Keratinocyte (primary cell): Measurements from ENCODE around the gene COPS3. TPM values are rescaled to one million over a fixed set of nuclear protein-coding genes. Genes with fewer than 3 reads are reported as not detected.

Experiments used
- DNase-seq: peaks from one replicate; pipeline ENCODE4 v3.0.0-alpha.2; 2011; ENCODE audit warnings: low read depth, missing footprints, low spot score
- FAIRE-seq: peaks from 2 replicates; lab custom pipeline; 2011; peaks lifted over from hg19 to GRCh38; lab: Jason Lieb, UNC
- H2AFZ ChIP-seq: 2 replicates; pipeline ENCODE4 v1.6.0; 2012; ENCODE audit warnings: low read length, control low read depth, inconsistent platforms; ENCODE audit not compliant: control insufficient read depth
- H3K27ac ChIP-seq: 2 replicates; pipeline ENCODE4 v1.5.1; 2011; ENCODE audit warnings: low read length; ENCODE audit not compliant: control insufficient read depth, insufficient read depth
- H3K27me3 ChIP-seq: 3 replicates; pipeline ENCODE4 v1.6.0; 2011; ENCODE audit warnings: low read length; ENCODE audit not compliant: control insufficient read depth, insufficient read depth; ENCODE audit errors: extremely low read depth
- H3K36me3 ChIP-seq, 2 experiments: 2 replicates in 1 of 2; 3 replicates in 1 of 2; pipeline ENCODE4 v1.5.1; 2011; ENCODE audit warnings: low read length in 2 of 2, mild to moderate bottlenecking in 1 of 2; ENCODE audit not compliant: control insufficient read depth in 2 of 2, insufficient read depth in 2 of 2; ENCODE audit errors: extremely low read depth in 1 of 2
- H3K4me1 ChIP-seq: 3 replicates; pipeline ENCODE4 v1.5.1; 2011; ENCODE audit warnings: low read length; ENCODE audit not compliant: control insufficient read depth, insufficient read depth; ENCODE audit errors: extremely low read depth
- H3K4me2 ChIP-seq: 3 replicates; pipeline ENCODE4 v1.6.0; 2011; ENCODE audit warnings: low read depth, low read length; ENCODE audit not compliant: control insufficient read depth, insufficient read depth; ENCODE audit errors: extremely low read depth
- H3K4me3 ChIP-seq, 3 experiments: fragments of 200-600 bp in 1 of 3; sonication (generic) in 1 of 3; 2 replicates in 2 of 3; 3 replicates in 1 of 3; pipeline ENCODE4 v1.5.1; 2011 to 2016; ENCODE audit warnings: low read length in 3 of 3, mild to moderate bottlenecking in 3 of 3, control low read depth in 2 of 3, inconsistent platforms in 1 of 3, low read depth in 1 of 3, mixed read lengths in 1 of 3, mixed run types in 1 of 3, moderate library complexity in 1 of 3; ENCODE audit not compliant: control insufficient read depth in 2 of 3, insufficient read depth in 2 of 3; ENCODE audit errors: extremely low read depth in 1 of 3
- H3K79me2 ChIP-seq: 2 replicates; pipeline ENCODE4 v1.6.0; 2012; ENCODE audit warnings: low read length; ENCODE audit not compliant: control insufficient read depth, insufficient read depth
- H3K9ac ChIP-seq: 3 replicates; pipeline ENCODE4 v1.6.0; 2011; ENCODE audit warnings: low read length; ENCODE audit not compliant: control insufficient read depth, insufficient read depth; ENCODE audit errors: extremely low read depth
- H3K9me1 ChIP-seq: 3 replicates; pipeline ENCODE4 v1.6.0; 2011; ENCODE audit warnings: low read length; ENCODE audit not compliant: control insufficient read depth, insufficient read depth; ENCODE audit errors: extremely low read depth
- H3K9me3 ChIP-seq: 2 replicates; pipeline ENCODE4 v1.5.1; 2012; ENCODE audit warnings: low read depth, low read length; ENCODE audit not compliant: control insufficient read depth
- H4K20me1 ChIP-seq: 3 replicates; pipeline ENCODE4 v1.6.0; 2011; ENCODE audit warnings: low read length; ENCODE audit not compliant: control insufficient read depth, insufficient read depth; ENCODE audit errors: extremely low read depth
- EZH2 ChIP-seq: IDR thresholded peaks from one replicate; pipeline ENCODE4 v1.6.1; 2012; ENCODE audit warnings: inconsistent platforms, mild to moderate bottlenecking, low read length, moderate library complexity
- dilution Hi-C: fragments of 300-500 bp; cut with MboI; formaldehyde crosslinking; loops from one replicate; pipeline ENCODE4 v1.7.0; 2020; ENCODE audit warnings: low sequenced_read_pairs; ENCODE audit not compliant: extremely low pct_ligation_motif_present
- polyA plus RNA-seq, 5 experiments: library from polyadenylated mRNA; depleted of rRNA in 3 of 5; stranded (reverse) in 3 of 5; stranded (forward) in 1 of 5; unstranded in 1 of 5; fragments of >200 nt; gene quantifications; 1 replicate in 1 of 5; 2 replicates in 3 of 5; 3 replicates in 1 of 5; pipeline versions ENCODE4 v1.2.1 to v1.2.3, GENCODE V29; 2011 to 2012; ENCODE audit warnings: missing spikeins in 2 of 5, low read depth in 1 of 5, low replicate concordance in 1 of 5
- TF ChIP-seq, protein P1 (sequence below), 3 experiments: IDR thresholded peaks in 1 of 3; conservative IDR thresholded peaks in 1 of 3; optimal IDR thresholded peaks in 1 of 3; 2 replicates in 2 of 3; 3 replicates in 1 of 3; pipeline versions ENCODE3 to v1.5.1; 2011; ENCODE audit warnings: low read length in 3 of 3, mild to moderate bottlenecking in 3 of 3, moderate library complexity in 2 of 3, control low read depth in 1 of 3, inconsistent platforms in 1 of 3; ENCODE audit not compliant: insufficient read depth in 2 of 3; ENCODE audit errors: extremely low read depth in 1 of 3

The COPS3 gene
- polyA plus RNA-seq, 1 donor (not counting 4 experiments of a cell fraction or from before 2014, with no cell fraction given), result 89.7 TPM

GRCh38 chr17:17226451-17227265 lies 54.4 kb downstream of the COPS3 start:
- Histone ChIP-seq H3K4me2 (no peak overlapping the region), H3K4me3 (no peak overlapping the region), H2AFZ (no peak overlapping the region), H4K20me1 (no peaks in the 10 kb centered on the region), H3K9me1 (no peaks in the 10 kb centered on the region), H3K79me2 (peaks cover under 1% of the 10 kb centered on the region), H3K36me3 (peaks cover 54 to 62% of the 10 kb centered on the region in 2 experiments), H3K27ac (no peak overlapping the region), H3K4me1 (no peaks in the 10 kb centered on the region), H3K9me3 (no peaks in the 10 kb centered on the region), H3K9ac (no peak overlapping the region), H3K27me3 (no peaks in the 10 kb centered on the region)
- DNase-seq (no peak), FAIRE-seq (no peak)
- TF ChIP-seq EZH2, result no peak
- TF ChIP-seq, protein P1, sequence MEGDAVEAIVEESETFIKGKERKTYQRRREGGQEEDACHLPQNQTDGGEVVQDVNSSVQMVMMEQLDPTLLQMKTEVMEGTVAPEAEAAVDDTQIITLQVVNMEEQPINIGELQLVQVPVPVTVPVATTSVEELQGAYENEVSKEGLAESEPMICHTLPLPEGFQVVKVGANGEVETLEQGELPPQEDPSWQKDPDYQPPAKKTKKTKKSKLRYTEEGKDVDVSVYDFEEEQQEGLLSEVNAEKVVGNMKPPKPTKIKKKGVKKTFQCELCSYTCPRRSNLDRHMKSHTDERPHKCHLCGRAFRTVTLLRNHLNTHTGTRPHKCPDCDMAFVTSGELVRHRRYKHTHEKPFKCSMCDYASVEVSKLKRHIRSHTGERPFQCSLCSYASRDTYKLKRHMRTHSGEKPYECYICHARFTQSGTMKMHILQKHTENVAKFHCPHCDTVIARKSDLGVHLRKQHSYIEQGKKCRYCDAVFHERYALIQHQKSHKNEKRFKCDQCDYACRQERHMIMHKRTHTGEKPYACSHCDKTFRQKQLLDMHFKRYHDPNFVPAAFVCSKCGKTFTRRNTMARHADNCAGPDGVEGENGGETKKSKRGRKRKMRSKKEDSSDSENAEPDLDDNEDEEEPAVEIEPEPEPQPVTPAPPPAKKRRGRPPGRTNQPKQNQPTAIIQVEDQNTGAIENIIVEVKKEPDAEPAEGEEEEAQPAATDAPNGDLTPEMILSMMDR (optimal IDR thresholded peaks at IDR 0.05 in 1 of 3, IDR thresholded peaks at IDR 0.05 in 1 of 3, conservative IDR thresholded peaks at IDR 0.05 in 1 of 3; ENCODE audit: extremely low read depth in 1 of 3, insufficient read depth in 2 of 3, low read length in 3 of 3), result no peak
- dilution Hi-C loops, result no loop called here

DNA sequence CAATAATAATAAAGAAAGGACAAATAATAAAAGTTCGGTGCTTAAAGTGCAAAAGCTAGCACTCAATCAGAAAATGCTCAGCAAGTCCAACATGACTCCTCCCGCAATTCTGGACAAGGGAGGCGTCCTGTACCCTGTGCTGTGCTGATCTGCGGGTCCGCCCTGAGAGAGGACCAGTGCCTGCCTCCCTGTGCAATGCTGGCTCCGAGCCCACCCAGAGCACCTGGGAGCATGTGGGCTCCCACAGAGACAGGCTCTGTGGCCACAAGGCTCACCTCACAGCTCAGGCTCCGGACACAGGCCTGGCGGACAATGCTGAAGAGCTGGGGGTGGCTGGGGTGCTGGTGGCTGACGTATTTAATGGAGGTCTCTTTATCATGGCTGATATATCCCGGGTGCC lies 55.1 kb downstream of the COPS3 start:
- Histone ChIP-seq H3K36me3 (peaks cover 59 to 63% of the 10 kb centered on the region in 2 experiments), H4K20me1 (no peaks in the 10 kb centered on the region), H3K79me2 (no peaks in the 10 kb centered on the region), H2AFZ (no peak overlapping the region), H3K9me3 (no peaks in the 10 kb centered on the region), H3K9ac (no peak overlapping the region), H3K27me3 (no peaks in the 10 kb centered on the region), H3K4me1 (no peaks in the 10 kb centered on the region), H3K9me1 (no peaks in the 10 kb centered on the region), H3K27ac (no peak overlapping the region), H3K4me2 (no peak overlapping the region), H3K4me3 (no peak overlapping the region)
- TF ChIP-seq, protein P1 (optimal IDR thresholded peaks at IDR 0.05 in 1 of 3, IDR thresholded peaks at IDR 0.05 in 1 of 3, conservative IDR thresholded peaks at IDR 0.05 in 1 of 3; ENCODE audit: extremely low read depth in 1 of 3, insufficient read depth in 2 of 3, low read length in 3 of 3), result no peak
- no peak for DNase-seq
- FAIRE-seq, result no peak
- dilution Hi-C loops, result no loop called here
